OCI-LY7 (cell line): ENCODE data around the gene YY1. TPM values are rescaled to one million over a fixed set of nuclear protein-coding genes. Genes with fewer than 3 reads are reported as not detected.

Experiments
- BruUV-seq: library from RNA; stranded (reverse); fragments of 400-500 nt; replicated peaks from 2 replicates; lab custom pipeline; 2021; lab: Mats Ljungman, UMichigan
- CTCF ChIA-PET: fragments of 300-600 bp; sonication (Branson Sonifier 250); formaldehyde crosslinking; loops from one replicate; lab custom pipeline; 2022; ENCODE audit warnings: antibody characterized with exemption; ENCODE audit not compliant: unreplicated experiment; lab: Charles Lee
- POLR2A ChIA-PET: fragments of 300-600 bp; sonication (Branson Sonifier 250); formaldehyde crosslinking; loops from one replicate; lab custom pipeline; 2022; ENCODE audit warnings: antibody characterized with exemption; lab: Charles Lee
- DNase-seq: peaks from one replicate; pipeline ENCODE4 v3.0.0-alpha.2; 2015; ENCODE audit warnings: low spot score
- H2AFZ ChIP-seq: fragments of 200-600 bp; sonication (generic), shearing (Covaris generic); 2 replicates; pipeline ENCODE4 v1.6.1; 2014; ENCODE audit warnings: mild to moderate bottlenecking, antibody characterized with exemption, low read length, moderate library complexity
- H3K27ac ChIP-seq: fragments of 200-600 bp; sonication (generic); 2 replicates; pipeline ENCODE4 v1.5.1; 2014; ENCODE audit warnings: mixed run types, low read depth, mild to moderate bottlenecking, moderate library complexity, low read length, inconsistent platforms; ENCODE audit not compliant: poor library complexity, severe bottlenecking
- H3K36me3 ChIP-seq: fragments of 200-600 bp; sonication (generic); 2 replicates; pipeline ENCODE4 v1.6.1; 2014; ENCODE audit warnings: mild to moderate bottlenecking, antibody characterized with exemption, low read length, moderate library complexity, mixed read lengths; ENCODE audit not compliant: insufficient read depth
- H3K4me1 ChIP-seq: fragments of 200-600 bp; sonication (generic); 2 replicates; pipeline ENCODE4 v1.5.1; 2014; ENCODE audit warnings: mild to moderate bottlenecking, low read length; ENCODE audit not compliant: insufficient read depth, poor library complexity, severe bottlenecking
- H3K4me2 ChIP-seq: fragments of 200-600 bp; sonication (generic); 2 replicates; pipeline ENCODE4 v1.6.1; 2014; ENCODE audit warnings: mild to moderate bottlenecking, low read length
- H3K4me3 ChIP-seq: fragments of 200-600 bp; sonication (generic); 2 replicates; pipeline ENCODE4 v1.5.1; 2014; ENCODE audit warnings: mild to moderate bottlenecking, low read depth, low read length; ENCODE audit not compliant: poor library complexity, severe bottlenecking
- H3K79me2 ChIP-seq: fragments of 200-600 bp; sonication (generic); 2 replicates; pipeline ENCODE4 v1.6.1; 2016; ENCODE audit warnings: low read depth, mild to moderate bottlenecking, low read length, moderate library complexity, mixed read lengths; ENCODE audit not compliant: insufficient read depth
- H3K9me2 ChIP-seq: fragments of 200-600 bp; sonication (generic); 2 replicates; pipeline ENCODE4 v1.6.1; 2016; ENCODE audit warnings: mild to moderate bottlenecking, low read length, mixed read lengths; ENCODE audit not compliant: insufficient read depth
- H3K9me3 ChIP-seq: fragments of 200-600 bp; sonication (generic); 2 replicates; pipeline ENCODE4 v1.6.1; 2014; ENCODE audit warnings: mild to moderate bottlenecking, mixed run types, low read length, mixed read lengths
- H4K20me1 ChIP-seq: fragments of 200-600 bp; sonication (generic); 2 replicates; pipeline ENCODE4 v1.6.1; 2014; ENCODE audit warnings: mild to moderate bottlenecking, antibody characterized with exemption, low read length, moderate library complexity, mixed read lengths; ENCODE audit not compliant: insufficient read depth
- EZH2phosphoT487 ChIP-seq: fragments of 200-600 bp; sonication (generic); IDR thresholded peaks from 2 replicates; pipeline ENCODE4 v1.6.1; 2018; ENCODE audit warnings: low read depth, borderline replicate concordance, mild to moderate bottlenecking, mixed run types, antibody characterized with exemption, low read length, moderate library complexity, mixed read lengths
- intact Hi-C: fragments of 100-400 bp; cut with micrococcal nuclease; formaldehyde crosslinking; loops from one replicate; pipeline ENCODE4 v1.10.0; 2022; ENCODE audit not compliant: unreplicated experiment
- total RNA-seq, 2 experiments: library from RNA; depleted of rRNA in 1 of 2; stranded (reverse); fragments of >200 nt in 1 of 2; shearing (Covaris generic) in 1 of 2; gene quantifications; 2 replicates each; pipeline ENCODE4 v1.2.3, GENCODE V29; 2014 to 2022
- TF ChIP-seq, protein P1 (sequence below): fragments of 200-600 bp; sonication (generic); conservative IDR thresholded peaks from 2 replicates; pipeline ENCODE4 v1.5.1; 2014; ENCODE audit warnings: mild to moderate bottlenecking, antibody characterized with exemption, low read length, moderate library complexity, mixed read lengths

YY1 gene
- total RNA-seq, 2 experiments from 2014 or later, result 59.9 to 140 TPM

DNA sequence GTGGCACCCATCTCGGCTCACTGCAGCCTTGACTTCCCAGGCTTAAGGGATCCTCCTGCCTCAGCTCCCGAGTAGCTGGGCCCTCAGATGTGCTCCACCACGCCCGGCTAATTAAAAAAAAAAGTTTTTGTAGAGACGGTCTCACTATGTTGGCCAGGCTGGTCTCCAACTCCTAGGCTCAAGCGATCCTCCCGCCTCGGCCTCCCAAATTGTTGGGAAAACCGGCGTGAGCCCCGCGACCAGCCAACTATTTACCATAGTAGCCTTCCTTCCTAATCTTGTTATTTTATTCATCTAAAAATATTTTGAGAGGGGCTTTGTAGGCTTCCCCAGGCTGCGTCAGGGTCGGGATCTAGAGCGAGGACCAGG, 25.4 kb upstream of the YY1 start:
- Histone ChIP-seq H3K36me3 (no peaks in the 10 kb centered on the region), H3K27ac (peak overlapping the region; percentile 69)

DNA sequence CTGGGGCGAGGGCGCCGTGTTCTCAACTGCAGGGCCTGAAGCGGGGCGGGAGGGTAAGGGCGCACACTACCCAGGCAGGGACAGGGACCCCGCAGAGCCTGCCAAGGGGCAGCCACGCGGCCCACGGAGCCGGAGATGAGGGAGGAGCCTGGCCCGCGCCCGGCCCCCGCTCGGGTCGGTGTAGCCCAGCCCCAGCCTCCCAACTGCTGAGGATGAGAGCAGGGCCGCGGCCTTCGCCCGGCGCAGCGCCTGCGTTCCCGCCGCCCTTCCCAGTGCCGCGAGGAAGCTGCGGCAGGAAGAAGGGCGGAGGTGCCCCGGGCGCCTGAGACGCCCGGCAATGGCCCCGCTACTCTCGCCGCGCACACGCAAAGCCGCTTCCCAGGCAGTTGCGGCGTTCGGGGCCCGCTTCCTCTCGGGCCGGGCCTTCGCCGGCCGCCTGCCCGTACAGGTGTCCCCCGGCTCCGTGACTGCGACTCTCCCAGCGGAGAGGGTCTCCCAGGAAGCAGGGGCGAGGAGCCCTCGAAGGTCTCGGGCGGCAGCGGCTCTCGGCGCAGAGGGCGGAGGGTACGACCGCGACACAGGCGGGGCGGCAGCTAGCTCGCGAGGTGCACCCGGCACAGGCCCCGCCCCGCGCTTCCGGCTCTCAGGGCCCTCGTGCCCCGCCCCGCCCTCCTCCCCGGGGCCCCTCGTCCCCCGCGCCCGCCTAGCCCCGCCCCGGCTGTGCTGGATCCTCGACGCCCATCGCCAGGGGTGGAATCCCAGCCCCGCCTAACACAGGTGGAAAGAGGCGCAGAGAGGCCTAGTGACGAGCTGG, 24.8 kb upstream of the YY1 start:
- Histone ChIP-seq H3K36me3 (no peaks in the 10 kb centered on the region), H2AFZ (peak overlapping the region; percentile 74), H3K4me2 (peak overlapping the region; percentile 85), H3K27ac (peak overlapping the region; percentile 69), H3K9me2 (no peaks in the 10 kb centered on the region), H4K20me1 (no peaks in the 10 kb centered on the region), H3K79me2 (peaks cover 4% of the 10 kb centered on the region; the same call in 1 of the 2 replicates), H3K9me3 (no peaks in the 10 kb centered on the region), H3K4me3 (peak overlapping the region; percentile 77), H3K4me1 (peaks cover 21% of the 10 kb centered on the region)
- intact Hi-C loops, result loop anchor here (2.0 kb wide), 2 partner anchors 21 to 23 kb away; no protein-coding TSS in a partner anchor
- ChIA-PET POLR2A (interaction anchor here (0.5 to 1.4 kb wide), 5 partner anchors 10 to 141 kb away, joined by 3 to 12 read pairs (median 3); no protein-coding TSS in a partner anchor), CTCF (interaction anchor here (0.6 to 0.8 kb wide), 2 partner anchors 145 to 1630 kb away, joined by 3 read pairs; no protein-coding TSS in a partner anchor)
- DNase-seq, result peak; percentile 93
- BruUV-seq, result no TSS peak
- no peak for TF ChIP-seq EZH2phosphoT487
- TF ChIP-seq, protein P1, sequence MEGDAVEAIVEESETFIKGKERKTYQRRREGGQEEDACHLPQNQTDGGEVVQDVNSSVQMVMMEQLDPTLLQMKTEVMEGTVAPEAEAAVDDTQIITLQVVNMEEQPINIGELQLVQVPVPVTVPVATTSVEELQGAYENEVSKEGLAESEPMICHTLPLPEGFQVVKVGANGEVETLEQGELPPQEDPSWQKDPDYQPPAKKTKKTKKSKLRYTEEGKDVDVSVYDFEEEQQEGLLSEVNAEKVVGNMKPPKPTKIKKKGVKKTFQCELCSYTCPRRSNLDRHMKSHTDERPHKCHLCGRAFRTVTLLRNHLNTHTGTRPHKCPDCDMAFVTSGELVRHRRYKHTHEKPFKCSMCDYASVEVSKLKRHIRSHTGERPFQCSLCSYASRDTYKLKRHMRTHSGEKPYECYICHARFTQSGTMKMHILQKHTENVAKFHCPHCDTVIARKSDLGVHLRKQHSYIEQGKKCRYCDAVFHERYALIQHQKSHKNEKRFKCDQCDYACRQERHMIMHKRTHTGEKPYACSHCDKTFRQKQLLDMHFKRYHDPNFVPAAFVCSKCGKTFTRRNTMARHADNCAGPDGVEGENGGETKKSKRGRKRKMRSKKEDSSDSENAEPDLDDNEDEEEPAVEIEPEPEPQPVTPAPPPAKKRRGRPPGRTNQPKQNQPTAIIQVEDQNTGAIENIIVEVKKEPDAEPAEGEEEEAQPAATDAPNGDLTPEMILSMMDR, result no peak

More for the DNA sequence above, 25.4 kb upstream of the YY1 start:
- H4K20me1 ChIP-seq, result no peaks in the 10 kb centered on the region
- peak overlapping the region; percentile 63 for H2AFZ ChIP-seq
- peaks cover 21% of the 10 kb centered on the region for H3K4me1 ChIP-seq
- intact Hi-C loops, result no loop called here
- ChIA-PET CTCF (no interaction called here), POLR2A (interaction anchor here (0.7 to 1.3 kb wide), 2 partner anchors 9 to 44 kb away, joined by 3 read pairs; no protein-coding TSS in a partner anchor)
- DNase-seq, result no peak
- H3K4me3 ChIP-seq, result peak overlapping the region; percentile 77
- BruUV-seq, result no TSS peak
- no peaks in the 10 kb centered on the region for H3K9me2 ChIP-seq
- peak overlapping the region; percentile 85 for H3K4me2 ChIP-seq
- no peak for TF ChIP-seq EZH2phosphoT487
- TF ChIP-seq, protein P1, result no peak
- peaks cover 4% of the 10 kb centered on the region; the same call in 1 of the 2 replicates for H3K79me2 ChIP-seq
- no peaks in the 10 kb centered on the region for H3K9me3 ChIP-seq
